Right lobe of liver (tissue), 6 donors: Measurements from ENCODE around the gene GRIA1. TPM values are rescaled to one million over a fixed set of nuclear protein-coding genes. Genes with fewer than 3 reads are reported as not detected.

ENCODE experiments used
- ATAC-seq, 4 donors: fragments of 200-7000 bp; cut with Tn5 transposase; one replicate each; pipeline ENCODE4 v1.9.1; 2020; ENCODE audit warnings: mild to moderate bottlenecking in 4 of 4, moderate library complexity in 4 of 4
- DNase-seq, 3 donors: peaks; one replicate each; pipeline ENCODE4 v3.0.0-alpha.2; 2020
- H3K27ac ChIP-seq, 3 donors: fragments of 200-600 bp; one replicate each; pipeline ENCODE4 v1.8.0; 2022
- H3K27me3 ChIP-seq, 2 donors: fragments of 200-600 bp; one replicate each; pipeline ENCODE4 v1.8.0; 2022
- H3K36me3 ChIP-seq, 4 donors: fragments of 200-600 bp; sonication (generic) in 1 of 4; one replicate each; pipeline versions ENCODE4 v1.5.1 to v1.8.0; 2017 to 2022; ENCODE audit warnings: control low read depth in 1 of 4
- H3K4me1 ChIP-seq, 4 donors: fragments of 200-600 bp; sonication (generic) in 1 of 4; one replicate each; pipeline versions ENCODE4 v1.5.1 to v1.8.0; 2017 to 2022; ENCODE audit warnings: control low read depth in 1 of 4
- H3K4me3 ChIP-seq, 3 donors: fragments of 200-600 bp; one replicate each; pipeline ENCODE4 v1.8.0; 2022
- H3K9me3 ChIP-seq, 4 donors: fragments of 200-600 bp; sonication (generic) in 1 of 4; one replicate each; pipeline versions ENCODE4 v1.5.1 to v1.8.0; 2017 to 2022; ENCODE audit warnings: control low read depth in 1 of 4
- CTCF ChIP-seq, 4 donors: fragments of 200-600 bp in 3 of 4; fragments of 450-650 bp in 1 of 4; IDR thresholded peaks; one replicate each; pipeline versions ENCODE4 v1.5.1 to v1.8.0; 2016 to 2022; ENCODE audit warnings: antibody characterized with exemption in 4 of 4, mild to moderate bottlenecking in 2 of 4
- POLR2A ChIP-seq: fragments of 450-650 bp; IDR thresholded peaks from one replicate; pipeline ENCODE4 v1.6.1; 2017; ENCODE audit warnings: antibody characterized with exemption, mild to moderate bottlenecking
- WGBS: methylation state at CpG from one replicate; pipeline ENCODE4 v1.1.6; 2018; ENCODE audit warnings: low coverage, low lambda C conversion rate; ENCODE audit not compliant: insufficient coverage; ENCODE audit errors: missing lambda C conversion rate; 5-methylcytosine and 5-hydroxymethylcytosine counted together
- intact Hi-C, 2 donors: fragments of 100-400 bp; cut with DNase I; formaldehyde crosslinking; loops; one replicate each; pipeline versions ENCODE4 v1.11.2 to v1.14.1; 2022
- total RNA-seq, 6 experiments: library from RNA; depleted of rRNA in 2 of 6; stranded (reverse); fragments of >200 nt in 2 of 6; fragmentation: NEBNext Ultra II Directional in 3 of 6; extraction: Animal tissue kit (Norgen Biotek cat#: 25700) in 3 of 6; gene quantifications; one replicate each; pipeline versions ENCODE4 v1.1.0 to v1.2.4, GENCODE V29; 2016 to 2023
- donor health status: DM: no; HTN: yes; CAD: no.
- donor health status: DM: no; HTN: no; CAD: no.
- donor health status: DM: no; HTN: no; CAD: no.
- donor health status: DM: no; HTN: yes; CAD: no.
- donor health status: DM: no; HTN: yes; CAD: no.

Gene GRIA1
- total RNA-seq, 6 experiments from 2014 or later, result not detected

GRCh38 chr5:153498516-153498915 lies 8.0 kb downstream of the GRIA1 start:
- Histone ChIP-seq H3K4me3 (no peak overlapping the region), H3K9me3 (no peaks in the 10 kb centered on the region), H3K4me1 (no peaks in the 10 kb centered on the region), H3K27ac (no peak overlapping the region), H3K27me3 (no peaks in the 10 kb centered on the region), H3K36me3 (no peaks in the 10 kb centered on the region)
- ATAC-seq, result no peak
- no peak for DNase-seq
- TF ChIP-seq POLR2A (no peak), CTCF (IDR thresholded peaks at IDR 0.05) (no peak)
- intact Hi-C loops, result loop anchor here in 1 of 2 donors (10.0 kb wide), 1 partner anchor 466 kb away; no protein-coding TSS in a partner anchor

GRCh38 chr5:153500178-153500577 lies 9.7 kb downstream of the GRIA1 start:
- 36% methylated on average over 2 of the region's 2 CpGs for WGBS
- Histone ChIP-seq H3K4me3 (no peak overlapping the region), H3K27me3 (no peaks in the 10 kb centered on the region), H3K27ac (no peak overlapping the region), H3K36me3 (no peaks in the 10 kb centered on the region), H3K9me3 (no peaks in the 10 kb centered on the region), H3K4me1 (no peaks in the 10 kb centered on the region)
- DNase-seq, result no peak
- ATAC-seq, result no peak
- no peak for TF ChIP-seq POLR2A
- no peak for TF ChIP-seq CTCF (IDR thresholded peaks at IDR 0.05)
- intact Hi-C loops, result no loop called here

GRCh38 chr5:153504726-153505125 lies 14.3 kb downstream of the GRIA1 start:
- ATAC-seq (no peak), DNase-seq (no peak)
- TF ChIP-seq CTCF (IDR thresholded peaks at IDR 0.05) (no peak), POLR2A (no peak)
- intact Hi-C loops, result no loop called here
- Histone ChIP-seq H3K27me3 (no peaks in the 10 kb centered on the region), H3K27ac (no peak overlapping the region), H3K36me3 (no peaks in the 10 kb centered on the region), H3K4me3 (no peak overlapping the region), H3K4me1 (no peaks in the 10 kb centered on the region), H3K9me3 (no peaks in the 10 kb centered on the region)
- WGBS, result 38% methylated on average over 1 of the region's 3 CpGs

GRCh38 chr5:153508700-153509099 lies 18.2 kb downstream of the GRIA1 start:
- no peak for TF ChIP-seq CTCF (IDR thresholded peaks at IDR 0.05)
- no peak for TF ChIP-seq POLR2A
- H3K27me3 ChIP-seq, result no peaks in the 10 kb centered on the region
- H3K4me1 ChIP-seq, result no peaks in the 10 kb centered on the region
- no peaks in the 10 kb centered on the region for H3K36me3 ChIP-seq
- H3K9me3 ChIP-seq, result no peaks in the 10 kb centered on the region
- intact Hi-C loops, result no loop called here
- WGBS, result 43% methylated on average over 1 of the region's 1 CpG
- ATAC-seq, result no peak
- H3K27ac ChIP-seq, result no peak overlapping the region
- no peak overlapping the region for H3K4me3 ChIP-seq
- DNase-seq, result no peak

- no peak for ATAC-seq
- 59% methylated on average over 6 of the region's 6 CpGs for WGBS
Measured at GRCh38 chr5:153511622-153512021, 21.2 kb downstream of the GRIA1 start.

More at GRCh38 chr5:153511622-153512021, 21.2 kb downstream of the GRIA1 start:
- no peaks in the 10 kb centered on the region for H3K4me1 ChIP-seq
- DNase-seq, result no peak
- intact Hi-C loops, result no loop called here
- no peak overlapping the region for H3K27ac ChIP-seq
- peaks cover 0 to 3% (median 0%) of the 10 kb centered on the region in 4 donors for H3K9me3 ChIP-seq
- H3K27me3 ChIP-seq, result no peaks in the 10 kb centered on the region
- H3K4me3 ChIP-seq, result no peak overlapping the region
- TF ChIP-seq POLR2A (no peak), CTCF (IDR thresholded peaks at IDR 0.05) (no peak)
- no peaks in the 10 kb centered on the region for H3K36me3 ChIP-seq
